SIG-M5 treated with dmso at 0.1 percent for 504 hours (cell line): ENCODE data around the gene PCMTD2.

Experiments used
- DNase-seq: peaks from one replicate; lab custom pipeline; 2025; ENCODE audit not compliant: unreplicated experiment; lab: John Stamatoyannopoulos, UW

The PCMTD2 gene

DNA sequence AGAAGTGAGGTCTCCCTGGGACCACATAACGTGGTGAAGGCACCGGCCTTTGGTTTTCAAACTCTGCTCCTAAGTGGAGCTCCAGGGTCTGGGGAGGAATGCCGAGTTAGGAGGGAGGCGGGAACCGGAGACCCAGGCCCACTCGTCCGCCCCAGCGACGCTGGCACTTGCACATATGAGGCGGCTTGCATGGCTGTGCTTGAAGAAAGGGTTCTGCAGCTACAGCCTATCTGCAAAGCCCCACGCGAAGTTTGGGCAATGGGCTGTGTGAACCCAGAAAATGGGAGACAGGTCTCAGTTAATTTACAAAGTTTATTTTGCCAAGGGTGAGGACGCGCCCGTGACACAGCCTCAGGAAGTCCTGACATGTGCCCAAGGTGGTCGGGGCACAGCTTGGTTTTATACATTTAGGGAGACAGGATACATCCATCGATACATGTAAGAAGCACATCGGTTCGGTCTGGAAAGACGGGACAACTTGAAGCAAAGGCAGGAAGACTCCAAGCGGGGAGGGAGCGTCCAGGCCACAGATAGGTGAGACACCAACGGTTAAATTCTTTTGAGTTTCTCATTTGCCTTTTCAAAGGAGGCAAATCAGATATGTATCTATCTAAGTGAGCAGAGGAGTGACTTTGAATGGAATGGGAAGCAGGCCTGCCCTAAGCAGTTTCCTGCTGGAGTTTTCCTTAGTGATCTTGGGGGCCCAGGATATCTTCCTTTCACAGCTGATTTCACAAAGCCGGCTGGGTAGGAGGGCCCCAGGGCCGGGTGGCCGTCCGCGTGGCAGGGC is 782 bp upstream of the PCMTD2 start:
- DNase-seq: no peak

GRCh38 chr20:64256282-64256935 is 861 bp downstream of the PCMTD2 start:
- DNase-seq: peak; percentile 53

GRCh38 chr20:64257107-64257757 is 1.7 kb downstream of the PCMTD2 start:
- DNase-seq: no peak

- no peak for DNase-seq
Observed at GRCh38 chr20:64258071-64258823, 2.7 kb downstream of the PCMTD2 start.

- DNase-seq: no peak
Observed at GRCh38 chr20:64260239-64260638, 4.7 kb downstream of the PCMTD2 start.

- no peak for DNase-seq
Observed at GRCh38 chr20:64261138-64261537, 5.6 kb downstream of the PCMTD2 start.

DNA sequence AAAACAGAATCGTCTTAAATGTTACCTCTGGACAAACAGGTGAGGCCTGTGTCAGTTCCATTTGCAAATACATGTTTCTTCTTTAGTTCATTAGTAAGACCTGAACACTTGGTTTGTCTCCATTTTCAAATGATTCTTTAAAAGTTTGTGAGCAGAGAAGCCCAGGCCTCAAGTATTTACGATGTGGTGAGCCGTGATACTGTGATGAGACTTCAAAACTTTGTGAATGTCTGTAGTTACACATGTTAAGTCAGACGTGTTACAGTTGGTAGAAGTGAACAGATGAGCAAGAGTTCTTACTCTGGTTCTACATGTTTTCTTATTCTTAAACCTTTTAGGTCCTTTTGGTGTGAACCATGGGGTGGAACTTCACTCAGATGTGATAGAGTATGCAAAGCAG is 8.5 kb downstream of the PCMTD2 start:
- DNase-seq: no peak

GRCh38 chr20:64265201-64265600 is 9.7 kb downstream of the PCMTD2 start:
- no peak for DNase-seq

GRCh38 chr20:64266988-64267387 is 11.4 kb downstream of the PCMTD2 start:
- DNase-seq: no peak

- no peak for DNase-seq
Observed at GRCh38 chr20:64268174-64268573, 12.6 kb downstream of the PCMTD2 start.

- DNase-seq: no peak
Observed at GRCh38 chr20:64269604-64270411, 14.3 kb downstream of the PCMTD2 start.

DNA sequence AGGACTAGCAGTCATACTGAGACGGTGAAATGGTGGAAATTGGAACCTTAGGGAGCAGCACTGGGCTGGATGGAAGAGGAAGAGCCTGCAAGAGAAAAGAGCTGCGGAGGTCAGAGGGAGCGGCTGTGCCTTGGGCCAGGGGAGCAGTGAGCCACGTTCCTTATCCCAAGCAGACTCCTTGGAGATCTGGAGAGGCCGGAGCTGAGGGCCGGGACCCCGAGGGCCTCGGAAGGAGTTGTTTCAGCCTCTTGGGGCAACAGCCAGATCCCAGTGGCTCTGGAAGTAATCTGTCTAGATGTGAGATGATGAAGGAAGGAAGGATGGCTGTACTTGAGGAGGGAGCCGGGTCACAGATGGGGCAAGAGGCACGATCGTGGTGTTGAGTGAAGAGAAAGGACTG is 16.1 kb downstream of the PCMTD2 start:
- no peak for DNase-seq

DNA sequence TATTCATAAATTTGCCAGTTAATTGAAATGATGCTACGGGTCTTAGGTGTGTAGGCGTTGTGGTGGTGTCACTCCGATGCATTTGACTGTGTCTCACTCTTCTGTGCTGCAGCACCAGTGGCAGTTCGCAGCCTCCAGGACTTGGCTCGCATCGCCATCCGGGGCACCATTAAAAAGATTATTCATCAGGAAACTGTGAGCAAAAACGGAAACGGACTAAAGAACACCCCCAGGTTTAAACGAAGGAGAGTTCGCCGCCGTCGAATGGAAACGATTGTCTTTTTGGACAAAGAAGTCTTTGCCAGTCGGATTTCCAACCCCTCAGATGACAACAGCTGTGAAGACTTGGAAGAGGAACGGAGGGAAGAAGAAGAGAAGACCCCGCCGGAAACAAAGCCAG is 17.6 kb downstream of the PCMTD2 start:
- no peak for DNase-seq

GRCh38 chr20:64276817-64277216 is 21.3 kb downstream of the PCMTD2 start:
- DNase-seq: no peak

- no peak for DNase-seq
Observed at GRCh38 chr20:64277571-64278316, 22.2 kb downstream of the PCMTD2 start.

DNA sequence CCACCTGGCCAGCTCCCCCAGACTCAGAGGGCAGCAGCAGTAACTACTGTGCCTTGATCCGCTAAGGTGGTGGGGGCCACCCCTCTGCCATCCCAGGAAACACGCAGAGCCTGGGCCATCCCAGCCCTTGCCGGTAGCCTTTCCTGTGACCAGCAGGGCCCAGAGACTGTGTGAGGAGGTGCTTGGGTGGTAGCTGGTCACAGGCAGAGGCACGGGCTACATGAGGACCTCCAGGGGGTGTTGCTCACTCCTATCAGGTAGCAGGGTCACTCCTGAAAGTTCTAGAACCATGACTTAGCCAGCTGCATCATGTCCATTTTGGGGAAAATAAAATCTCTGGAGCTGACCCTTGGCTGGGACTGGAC is 22.8 kb downstream of the PCMTD2 start:
- no peak for DNase-seq

- DNase-seq: no peak
Observed at GRCh38 chr20:64279826-64280459, 24.4 kb downstream of the PCMTD2 start.

DNA sequence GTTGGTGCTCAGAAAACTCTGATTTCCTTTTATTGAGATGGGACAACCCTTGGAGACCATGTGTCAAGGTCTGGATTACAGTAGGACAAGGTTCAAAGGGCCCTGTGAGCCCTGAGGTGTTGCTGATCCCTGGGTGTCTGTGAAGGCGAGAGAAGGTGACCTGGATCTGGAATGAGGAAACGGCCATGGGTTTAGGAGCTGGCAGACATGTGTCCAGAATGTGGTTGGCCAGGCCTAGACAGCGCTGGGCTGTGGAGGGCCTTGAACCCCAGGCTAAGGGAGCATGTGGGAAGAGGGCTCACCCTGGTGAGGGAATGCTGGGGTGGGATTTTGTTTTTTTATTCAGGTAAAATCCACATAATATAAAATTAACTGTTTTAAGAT is 24.9 kb downstream of the PCMTD2 start:
- DNase-seq: no peak

GRCh38 chr20:64283646-64284045 is 28.1 kb downstream of the PCMTD2 start:
- DNase-seq: no peak
